H9 (cell line): Measurements from ENCODE around the gene ASB15. TPM values are rescaled to one million over a fixed set of nuclear protein-coding genes. Genes with fewer than 3 reads are reported as not detected.

Experiments used
- DNase-seq: peaks from one replicate; pipeline ENCODE4 v3.0.0-alpha.2; 2017
- H2AFZ ChIP-seq: one replicate; pipeline ENCODE4 v1.6.1; 2013; ENCODE audit warnings: mild to moderate bottlenecking, low read length, control low read depth, moderate library complexity
- H2AK5ac ChIP-seq: 2 replicates; pipeline ENCODE4 v1.6.1; 2013; ENCODE audit warnings: low read length, control low read depth, mixed read lengths; ENCODE audit not compliant: insufficient read length
- H2BK120ac ChIP-seq: one replicate; pipeline ENCODE4 v1.6.1; 2013; ENCODE audit warnings: low read depth, mild to moderate bottlenecking, low read length, control low read depth, inconsistent platforms; ENCODE audit not compliant: poor library complexity, severe bottlenecking
- H2BK12ac ChIP-seq: 2 replicates; pipeline ENCODE4 v1.6.1; 2013; ENCODE audit warnings: low read length, control low read depth, mixed read lengths, low read depth; ENCODE audit not compliant: insufficient read length
- H2BK15ac ChIP-seq: 2 replicates; pipeline ENCODE4 v1.6.1; 2013; ENCODE audit warnings: low read depth, low read length, control low read depth
- H2BK20ac ChIP-seq: one replicate; pipeline ENCODE4 v1.6.1; 2013; ENCODE audit warnings: low read depth, mild to moderate bottlenecking, low read length, control low read depth, inconsistent platforms; ENCODE audit not compliant: poor library complexity, severe bottlenecking
- H2BK5ac ChIP-seq: 2 replicates; pipeline ENCODE4 v1.6.1; 2013; ENCODE audit warnings: low read length, control low read depth, mixed read lengths; ENCODE audit not compliant: insufficient read length
- H3K14ac ChIP-seq: 2 replicates; pipeline ENCODE4 v1.6.1; 2013; ENCODE audit warnings: low read length, control low read depth; ENCODE audit not compliant: insufficient read depth
- H3K18ac ChIP-seq: 2 replicates; pipeline ENCODE4 v1.6.1; 2013; ENCODE audit warnings: low read depth, mild to moderate bottlenecking, mixed read lengths, low read length, control low read depth; ENCODE audit not compliant: insufficient read length
- H3K23ac ChIP-seq: 2 replicates; pipeline ENCODE4 v1.6.1; 2013; ENCODE audit warnings: low read length, control low read depth, mixed read lengths, low read depth; ENCODE audit not compliant: insufficient read length
- H3K23me2 ChIP-seq: 2 replicates; pipeline ENCODE4 v1.6.1; 2013; ENCODE audit warnings: low read depth, mild to moderate bottlenecking, mixed read lengths, low read length, control low read depth; ENCODE audit not compliant: insufficient read length, poor library complexity, severe bottlenecking
- H3K27ac ChIP-seq: 2 replicates; pipeline ENCODE4 v1.5.1; 2013; ENCODE audit warnings: low read length, control low read depth, mixed read lengths, low read depth; ENCODE audit not compliant: insufficient read length
- H3K27me3 ChIP-seq: 2 replicates; pipeline ENCODE4 v1.6.1; 2013; ENCODE audit warnings: low read length, control low read depth, inconsistent platforms; ENCODE audit not compliant: insufficient read depth
- H3K4ac ChIP-seq: 2 replicates; pipeline ENCODE4 v1.6.1; 2013; ENCODE audit warnings: low read depth, mild to moderate bottlenecking, control low read depth, inconsistent platforms, low read length, moderate library complexity
- H3K4me1 ChIP-seq: 2 replicates; pipeline ENCODE4 v1.6.1; 2013; ENCODE audit warnings: low read length, control low read depth, inconsistent platforms; ENCODE audit not compliant: insufficient read depth
- H3K4me2 ChIP-seq: 2 replicates; pipeline ENCODE4 v1.6.1; 2013; ENCODE audit warnings: low read length, control low read depth, mixed read lengths; ENCODE audit not compliant: insufficient read length, insufficient read depth
- H3K56ac ChIP-seq: 2 replicates; pipeline ENCODE4 v1.6.1; 2013; ENCODE audit warnings: low read depth, mild to moderate bottlenecking, mixed read lengths, low read length, control low read depth; ENCODE audit not compliant: insufficient read length
- H3K79me1 ChIP-seq: 2 replicates; pipeline ENCODE4 v1.6.1; 2013; ENCODE audit warnings: low read depth, mild to moderate bottlenecking, moderate library complexity, low read length, control low read depth, inconsistent platforms; ENCODE audit not compliant: insufficient read depth, poor library complexity, severe bottlenecking
- H3K79me2 ChIP-seq: 2 replicates; pipeline ENCODE4 v1.6.1; 2013; ENCODE audit warnings: low read length, control low read depth, inconsistent platforms; ENCODE audit not compliant: insufficient read depth
- H3K9ac ChIP-seq: 2 replicates; pipeline ENCODE4 v1.6.1; 2013; ENCODE audit warnings: low read length, control low read depth, mixed read lengths; ENCODE audit not compliant: insufficient read length; ENCODE audit errors: extremely low read depth
- H3K9me3 ChIP-seq: one replicate; pipeline ENCODE4 v1.6.1; 2013; ENCODE audit warnings: low read depth, low read length, inconsistent platforms; ENCODE audit not compliant: control insufficient read depth
- H3T11ph ChIP-seq: one replicate; pipeline ENCODE4 v1.6.1; 2013; ENCODE audit warnings: mild to moderate bottlenecking, low read length, control low read depth, inconsistent platforms
- H4K20me1 ChIP-seq: one replicate; pipeline ENCODE4 v1.6.1; 2013; ENCODE audit not compliant: control insufficient read depth, insufficient read length, insufficient read depth
- H4K5ac ChIP-seq: 2 replicates; pipeline ENCODE4 v1.6.1; 2013; ENCODE audit warnings: low read depth, mild to moderate bottlenecking, mixed read lengths, low read length, control low read depth; ENCODE audit not compliant: insufficient read length
- H4K8ac ChIP-seq: replicated peaks from 2 replicates; pipeline ENCODE4 v1.6.1; 2013; ENCODE audit warnings: low read length, control low read depth, mixed read lengths, low read depth; ENCODE audit not compliant: insufficient read length
- H4K91ac ChIP-seq: 2 replicates; pipeline ENCODE4 v1.6.1; 2013; ENCODE audit warnings: low read depth, mild to moderate bottlenecking, moderate library complexity, mixed read lengths, low read length, control low read depth; ENCODE audit not compliant: insufficient read length
- H3K27ac Mint-ChIP-seq, 3 experiments: 2 replicates in 2 of 3; 3 replicates in 1 of 3; pipeline ENCODE4 v1.8.0; 2020 to 2021; ENCODE audit warnings: mixed read lengths in 3 of 3, mild to moderate bottlenecking in 1 of 3, moderate library complexity in 1 of 3
- H3K27me3 Mint-ChIP-seq: 2 replicates; pipeline ENCODE4 v1.8.0; 2021; ENCODE audit warnings: low read depth, mild to moderate bottlenecking, moderate library complexity, mixed read lengths
- H3K36me3 Mint-ChIP-seq, 3 experiments: 2 replicates in 2 of 3; 3 replicates in 1 of 3; pipeline ENCODE4 v1.8.0; 2020 to 2021; ENCODE audit warnings: low read depth in 3 of 3, mixed read lengths in 3 of 3; ENCODE audit not compliant: insufficient read depth in 1 of 3
- H3K4me1 Mint-ChIP-seq, 2 experiments: 2 replicates each; pipeline ENCODE4 v1.8.0; 2020; ENCODE audit warnings: mixed read lengths in 2 of 2
- H3K4me3 Mint-ChIP-seq, 2 experiments: 2 replicates in 1 of 2; 3 replicates in 1 of 2; pipeline ENCODE4 v1.8.0; 2020 to 2021; ENCODE audit warnings: mild to moderate bottlenecking in 2 of 2, mixed read lengths in 2 of 2, moderate library complexity in 1 of 2
- H3K9me3 Mint-ChIP-seq, 2 experiments: 2 replicates in 1 of 2; 3 replicates in 1 of 2; pipeline ENCODE4 v1.8.0; 2020; ENCODE audit warnings: mild to moderate bottlenecking in 2 of 2, mixed read lengths in 2 of 2, moderate library complexity in 1 of 2
- CTCF ChIP-seq: fragments of 200-600 bp; sonication (generic); conservative IDR thresholded peaks from 3 replicates; pipeline ENCODE4 v1.8.0; 2021; ENCODE audit warnings: antibody characterized with exemption, mild to moderate bottlenecking
- WGBS: extraction: QIAGEN DNeasy Blood & Tissue Kit; methylation state at CpG from one replicate; pipeline ENCODE4 v1.1.7; 2013; ENCODE audit warnings: missing lambda C conversion rate, low lambda C conversion rate, mixed read lengths; ENCODE audit not compliant: insufficient read length; ENCODE audit errors: extremely low coverage; 5-methylcytosine and 5-hydroxymethylcytosine counted together
- total RNA-seq: library from RNA; stranded (reverse); gene quantifications from 2 replicates; pipeline ENCODE4 v1.2.1, GENCODE V29; 2021

Gene ASB15
- total RNA-seq, 1 experiment from 2014 or later: not detected

GRCh38 chr7:123609883-123610239, 8.2 kb downstream of the ASB15 start:
- no peak overlapping the region for H4K5ac ChIP-seq
- no peak overlapping the region for H2BK20ac ChIP-seq
- no peaks in the 10 kb centered on the region for H3K23me2 ChIP-seq
- H3K4me2 ChIP-seq: no peak overlapping the region
- H3K9me3 ChIP-seq: no peaks in the 10 kb centered on the region
- no peak overlapping the region for H2AK5ac ChIP-seq
- no peak overlapping the region for H3K23ac ChIP-seq
- H3K9ac ChIP-seq: no peak overlapping the region
- no peak overlapping the region for H3K14ac ChIP-seq
- H3K79me1 ChIP-seq: no peaks in the 10 kb centered on the region
- Mint-ChIP-seq H3K27me3 (no peaks in the 10 kb centered on the region), H3K9me3 (no peaks in the 10 kb centered on the region), H3K4me3 (no peak overlapping the region), H3K4me1 (peaks cover 2 to 4% of the 10 kb centered on the region in 2 experiments; a peak in 1 of 4 replicates), H3K36me3 (no peaks in the 10 kb centered on the region), H3K27ac (no peak overlapping the region)
- no peaks in the 10 kb centered on the region for H3K4me1 ChIP-seq
- no peak overlapping the region for H4K91ac ChIP-seq
- no peak for TF ChIP-seq CTCF
- no peak overlapping the region for H3K4ac ChIP-seq
- no peak overlapping the region for H2BK5ac ChIP-seq
- WGBS: no CpG with 5 or more reads among the region's 2 CpGs
- no peaks in the 10 kb centered on the region for H4K20me1 ChIP-seq
- H3K27me3 ChIP-seq: no peaks in the 10 kb centered on the region
- H3T11ph ChIP-seq: no peak overlapping the region
- no peaks in the 10 kb centered on the region for H3K79me2 ChIP-seq
- no peak overlapping the region for H3K27ac ChIP-seq
- no peak overlapping the region for H2BK12ac ChIP-seq
- no peak overlapping the region for H3K56ac ChIP-seq
- no peak overlapping the region for H4K8ac ChIP-seq
- no peak overlapping the region for H3K18ac ChIP-seq
- H2BK120ac ChIP-seq: no peak overlapping the region
- DNase-seq: no peak
- no peak overlapping the region for H2BK15ac ChIP-seq
- H2AFZ ChIP-seq: no peak overlapping the region
